Ishikawa (cell line): Measurements from ENCODE around the gene HSF5.

Experiments used
- CREB1 ChIP-seq: IDR thresholded peaks from 2 replicates; pipeline ENCODE4 v1.6.1; 2012; ENCODE audit warnings: low read depth
- EGR1 ChIP-seq: IDR thresholded peaks from 2 replicates; pipeline ENCODE4 v1.6.1; 2012
- EP300 ChIP-seq: IDR thresholded peaks from 2 replicates; pipeline ENCODE4 v1.6.1; 2012; ENCODE audit warnings: borderline replicate concordance
- FOXM1 ChIP-seq: IDR thresholded peaks from 2 replicates; pipeline ENCODE4 v1.6.1; 2012; ENCODE audit warnings: low read depth, borderline replicate concordance
- NFIC ChIP-seq: IDR thresholded peaks from 2 replicates; pipeline ENCODE4 v1.6.1; 2012
- RAD21 ChIP-seq: IDR thresholded peaks from 2 replicates; pipeline ENCODE4 v1.6.1; 2012; ENCODE audit warnings: low read depth
- TCF12 ChIP-seq: IDR thresholded peaks from 2 replicates; pipeline ENCODE4 v1.6.1; 2012; ENCODE audit warnings: low read depth
- TEAD4 ChIP-seq: IDR thresholded peaks from 2 replicates; pipeline ENCODE4 v1.6.1; 2012
- YY1 ChIP-seq: IDR thresholded peaks from 2 replicates; pipeline ENCODE4 v1.6.1; 2012; ENCODE audit warnings: low read depth
- ZBTB7A ChIP-seq: IDR thresholded peaks from 2 replicates; pipeline ENCODE4 v1.6.1; 2012; ENCODE audit warnings: low read depth
- TF ChIP-seq, protein P1 (sequence below): IDR thresholded peaks from 2 replicates; pipeline ENCODE4 v1.6.1; 2012
- TF ChIP-seq, protein P2 (sequence below): IDR thresholded peaks from 2 replicates; pipeline ENCODE4 v1.6.1; 2012
- TF ChIP-seq, protein P3 (sequence below): IDR thresholded peaks from 2 replicates; pipeline ENCODE4 v1.6.1; 2012; ENCODE audit warnings: low read depth, mild to moderate bottlenecking

DNA sequence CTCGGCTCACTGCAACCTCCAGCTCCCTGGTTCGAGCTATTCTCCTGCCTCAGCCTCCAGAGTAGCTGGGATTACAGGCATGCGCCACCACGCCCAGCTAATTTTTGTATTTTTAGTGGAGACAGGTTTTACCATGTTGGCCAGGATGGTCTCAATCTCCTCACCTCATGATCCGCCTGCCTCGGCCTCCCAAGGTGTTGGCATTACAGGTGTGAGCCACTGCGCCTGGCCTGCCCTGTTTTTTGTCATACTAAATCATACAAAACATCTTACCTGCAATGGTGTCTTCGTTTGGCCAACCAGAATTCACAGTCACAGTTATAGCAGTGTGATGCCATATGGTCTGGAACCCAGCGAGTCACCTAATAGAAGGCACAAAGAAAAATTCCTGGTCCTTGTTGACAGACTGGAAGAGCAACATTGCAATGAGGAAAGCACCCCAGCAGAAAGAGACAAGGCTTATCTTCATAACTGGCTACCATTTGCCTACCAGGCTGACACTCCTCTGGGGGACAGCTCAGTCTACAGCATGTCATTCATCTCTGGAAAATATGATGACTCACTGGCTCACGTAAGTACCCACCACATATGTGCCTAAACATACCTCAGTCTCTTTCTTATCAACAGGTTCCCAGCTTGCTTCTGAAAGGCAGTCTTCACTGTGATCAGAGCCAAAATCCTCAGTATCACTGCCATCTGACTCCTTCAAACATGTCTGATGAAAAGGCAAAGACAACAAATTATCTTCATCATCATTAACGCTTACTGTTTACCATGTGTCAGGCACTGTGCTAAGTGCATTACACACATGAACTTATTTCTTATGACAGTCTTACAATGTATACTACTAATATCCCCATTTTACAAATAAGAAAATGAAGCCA, 4.3 kb upstream of the HSF5 start:
- TF ChIP-seq EP300, result no peak
- TF ChIP-seq, protein P1, sequence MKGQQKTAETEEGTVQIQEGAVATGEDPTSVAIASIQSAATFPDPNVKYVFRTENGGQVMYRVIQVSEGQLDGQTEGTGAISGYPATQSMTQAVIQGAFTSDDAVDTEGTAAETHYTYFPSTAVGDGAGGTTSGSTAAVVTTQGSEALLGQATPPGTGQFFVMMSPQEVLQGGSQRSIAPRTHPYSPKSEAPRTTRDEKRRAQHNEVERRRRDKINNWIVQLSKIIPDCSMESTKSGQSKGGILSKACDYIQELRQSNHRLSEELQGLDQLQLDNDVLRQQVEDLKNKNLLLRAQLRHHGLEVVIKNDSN, result no peak
- no peak for TF ChIP-seq CREB1
- TF ChIP-seq, protein P2, sequence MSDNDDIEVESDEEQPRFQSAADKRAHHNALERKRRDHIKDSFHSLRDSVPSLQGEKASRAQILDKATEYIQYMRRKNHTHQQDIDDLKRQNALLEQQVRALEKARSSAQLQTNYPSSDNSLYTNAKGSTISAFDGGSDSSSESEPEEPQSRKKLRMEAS, result no peak
- no peak for TF ChIP-seq RAD21
- TF ChIP-seq TCF12, result no peak
- no peak for TF ChIP-seq FOXM1
- TF ChIP-seq, protein P3, sequence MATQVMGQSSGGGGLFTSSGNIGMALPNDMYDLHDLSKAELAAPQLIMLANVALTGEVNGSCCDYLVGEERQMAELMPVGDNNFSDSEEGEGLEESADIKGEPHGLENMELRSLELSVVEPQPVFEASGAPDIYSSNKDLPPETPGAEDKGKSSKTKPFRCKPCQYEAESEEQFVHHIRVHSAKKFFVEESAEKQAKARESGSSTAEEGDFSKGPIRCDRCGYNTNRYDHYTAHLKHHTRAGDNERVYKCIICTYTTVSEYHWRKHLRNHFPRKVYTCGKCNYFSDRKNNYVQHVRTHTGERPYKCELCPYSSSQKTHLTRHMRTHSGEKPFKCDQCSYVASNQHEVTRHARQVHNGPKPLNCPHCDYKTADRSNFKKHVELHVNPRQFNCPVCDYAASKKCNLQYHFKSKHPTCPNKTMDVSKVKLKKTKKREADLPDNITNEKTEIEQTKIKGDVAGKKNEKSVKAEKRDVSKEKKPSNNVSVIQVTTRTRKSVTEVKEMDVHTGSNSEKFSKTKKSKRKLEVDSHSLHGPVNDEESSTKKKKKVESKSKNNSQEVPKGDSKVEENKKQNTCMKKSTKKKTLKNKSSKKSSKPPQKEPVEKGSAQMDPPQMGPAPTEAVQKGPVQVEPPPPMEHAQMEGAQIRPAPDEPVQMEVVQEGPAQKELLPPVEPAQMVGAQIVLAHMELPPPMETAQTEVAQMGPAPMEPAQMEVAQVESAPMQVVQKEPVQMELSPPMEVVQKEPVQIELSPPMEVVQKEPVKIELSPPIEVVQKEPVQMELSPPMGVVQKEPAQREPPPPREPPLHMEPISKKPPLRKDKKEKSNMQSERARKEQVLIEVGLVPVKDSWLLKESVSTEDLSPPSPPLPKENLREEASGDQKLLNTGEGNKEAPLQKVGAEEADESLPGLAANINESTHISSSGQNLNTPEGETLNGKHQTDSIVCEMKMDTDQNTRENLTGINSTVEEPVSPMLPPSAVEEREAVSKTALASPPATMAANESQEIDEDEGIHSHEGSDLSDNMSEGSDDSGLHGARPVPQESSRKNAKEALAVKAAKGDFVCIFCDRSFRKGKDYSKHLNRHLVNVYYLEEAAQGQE, result no peak
- TF ChIP-seq EGR1, result no peak
- no peak for TF ChIP-seq NFIC
- TF ChIP-seq TEAD4, result no peak
- TF ChIP-seq YY1, result no peak
- no peak for TF ChIP-seq ZBTB7A
